HCT116 (cell line): ENCODE measurements around the gene CUL4A. TPM values are rescaled to one million over a fixed set of nuclear protein-coding genes. Genes with fewer than 3 reads are reported as not detected.

Experiments used
- ATAC-seq: fragments of 200-7000 bp; cut with Tn5 transposase; 2 replicates; pipeline ENCODE4 v1.9.1; 2020; ENCODE audit warnings: mild to moderate bottlenecking, moderate library complexity
- BruUV-seq: library from RNA; stranded (reverse); fragments of 400-500 nt; replicated peaks from 2 replicates; lab custom pipeline; 2021; lab: Mats Ljungman, UMichigan
- CTCF ChIA-PET: fragments of 300-600 bp; sonication (Branson Sonifier 250); formaldehyde crosslinking; loops from one replicate; lab custom pipeline; 2021; ENCODE audit warnings: antibody characterized with exemption; lab: Charles Lee
- POLR2A ChIA-PET: fragments of 300-600, 350-600 bp; sonication (Branson Sonifier 250); formaldehyde crosslinking; loops from one replicate; lab custom pipeline; 2021; ENCODE audit warnings: antibody characterized with exemption; lab: Charles Lee
- RAD21 ChIA-PET, 2 experiments: fragments of 300-600 bp; sonication (Branson Sonifier 250); formaldehyde crosslinking; loops; one replicate each; lab custom pipeline; 2023; ENCODE audit warnings: low total read pairs in 2 of 2; ENCODE audit not compliant: uncharacterized antibody in 2 of 2, unreplicated experiment in 2 of 2, low non-redundant PET in 1 of 2; lab: Charles Lee
- DNase-seq: peaks from one replicate; pipeline ENCODE4 v3.0.0-alpha.2; 2010; ENCODE audit warnings: low read depth, low spot score
- H2AFZ ChIP-seq: fragments of 200-600 bp; shearing (Covaris generic), sonication (generic); 2 replicates; pipeline ENCODE4 v1.6.1; 2017; ENCODE audit warnings: low read depth, mixed run types, mixed read lengths, antibody characterized with exemption, low read length; ENCODE audit not compliant: poor library complexity, severe bottlenecking
- H3K27ac ChIP-seq: 2 replicates; pipeline ENCODE4 v1.5.1; 2012; ENCODE audit warnings: low read depth, low read length
- H3K27me3 ChIP-seq: fragments of 200-600 bp; sonication (generic); 2 replicates; pipeline ENCODE4 v1.6.1; 2016; ENCODE audit warnings: mixed run types, low read length, mixed read lengths; ENCODE audit not compliant: insufficient read depth
- H3K36me3 ChIP-seq, 2 experiments: fragments of 200-500 bp in 1 of 2; fragments of 200-600 bp in 1 of 2; sonication (Bioruptor generic) in 1 of 2; sonication (generic) in 1 of 2; 2 replicates each; pipeline versions ENCODE4 v1.5.1 to v1.6.1; 2014 to 2016; ENCODE audit warnings: low read length in 2 of 2, inconsistent platforms in 1 of 2, mixed read lengths in 1 of 2, mixed run types in 1 of 2; ENCODE audit not compliant: insufficient read depth in 2 of 2, control insufficient read depth in 1 of 2
- H3K4me1 ChIP-seq, 2 experiments: fragments of 200-600 bp in 1 of 2; sonication (generic) in 1 of 2; 2 replicates each; pipeline versions ENCODE4 v1.5.1 to v1.6.1; 2012 to 2017; ENCODE audit warnings: low read length in 2 of 2, inconsistent platforms in 1 of 2, mild to moderate bottlenecking in 1 of 2, mixed read lengths in 1 of 2, mixed run types in 1 of 2, moderate library complexity in 1 of 2; ENCODE audit not compliant: insufficient read depth in 2 of 2, control insufficient read depth in 1 of 2
- H3K4me2 ChIP-seq: fragments of 200-600 bp; sonication (generic); 2 replicates; pipeline ENCODE4 v1.6.1; 2017; ENCODE audit warnings: mixed run types, low read length, mixed read lengths
- H3K4me3 ChIP-seq, 2 experiments: fragments of 200-600 bp in 1 of 2; sonication (generic) in 1 of 2; replicated peaks in 1 of 2; 2 replicates each; pipeline ENCODE4 v1.5.1; 2011 to 2016; ENCODE audit warnings: low read length in 2 of 2, control low read depth in 1 of 2, low read depth in 1 of 2, mild to moderate bottlenecking in 1 of 2, mixed read lengths in 1 of 2, mixed run types in 1 of 2
- H3K79me2 ChIP-seq: fragments of 200-600 bp; sonication (generic); 2 replicates; pipeline ENCODE4 v1.6.1; 2017; ENCODE audit warnings: mild to moderate bottlenecking, mixed run types, low read length, moderate library complexity, mixed read lengths; ENCODE audit not compliant: insufficient read depth
- H3K9ac ChIP-seq: fragments of 200-600 bp; sonication (generic); 2 replicates; pipeline ENCODE4 v1.6.1; 2016; ENCODE audit warnings: low read length, mixed read lengths
- H3K9me2 ChIP-seq: fragments of 200-600 bp; sonication (generic), shearing (Covaris generic); 2 replicates; pipeline ENCODE4 v1.6.1; 2017; ENCODE audit warnings: mixed run types, mild to moderate bottlenecking, moderate library complexity; ENCODE audit not compliant: insufficient read depth
- H3K9me3 ChIP-seq, 2 experiments: fragments of 200-500 bp in 1 of 2; fragments of 200-600 bp in 1 of 2; sonication (Bioruptor generic) in 1 of 2; sonication (generic) in 1 of 2; 2 replicates each; pipeline ENCODE4 v1.6.1; 2014 to 2017; ENCODE audit warnings: low read length in 2 of 2, mixed read lengths in 2 of 2, inconsistent platforms in 1 of 2, low read depth in 1 of 2, mild to moderate bottlenecking in 1 of 2, mixed run types in 1 of 2, moderate library complexity in 1 of 2; ENCODE audit not compliant: control insufficient read depth in 1 of 2, insufficient read depth in 1 of 2
- H4K20me1 ChIP-seq: fragments of 200-600 bp; sonication (generic), shearing (Covaris generic); 2 replicates; pipeline ENCODE4 v1.6.1; 2017; ENCODE audit warnings: mixed run types, mild to moderate bottlenecking, moderate library complexity; ENCODE audit not compliant: insufficient read depth
- CBX3 ChIP-seq: IDR thresholded peaks from 2 replicates; pipeline ENCODE4 v1.6.1; 2012; ENCODE audit warnings: low read depth
- EGR1 ChIP-seq: IDR thresholded peaks from 2 replicates; pipeline ENCODE4 v1.6.1; 2012; ENCODE audit warnings: low read depth
- ELF1 ChIP-seq: IDR thresholded peaks from 2 replicates; pipeline ENCODE4 v1.6.1; 2012; ENCODE audit warnings: low read depth, borderline replicate concordance
- EZH2 ChIP-seq: fragments of 200-600 bp; sonication (generic); IDR thresholded peaks from 2 replicates; pipeline ENCODE4 v1.6.1; 2017; ENCODE audit warnings: antibody characterized with exemption, mixed run types
- FOSL1 ChIP-seq: IDR thresholded peaks from 2 replicates; pipeline ENCODE4 v1.6.1; 2012; ENCODE audit warnings: low read depth
- JUND ChIP-seq: IDR thresholded peaks from 2 replicates; pipeline ENCODE4 v1.6.1; 2012
- MAX ChIP-seq: IDR thresholded peaks from 2 replicates; pipeline ENCODE4 v1.6.1; 2012
- YY1 ChIP-seq: IDR thresholded peaks from 2 replicates; pipeline ENCODE4 v1.6.1; 2011; ENCODE audit warnings: low read length, low read depth, moderate library complexity, mild to moderate bottlenecking; ENCODE audit not compliant: insufficient replicate concordance; ENCODE audit errors: extremely low read depth
- ZNF274 ChIP-seq: fragments of 200-500 bp; sonication (Bioruptor generic); IDR thresholded peaks from 2 replicates; pipeline ENCODE4 v1.6.1; 2014; ENCODE audit warnings: mild to moderate bottlenecking, low read depth, low read length, inconsistent platforms
- intact Hi-C: fragments of 100-400 bp; cut with micrococcal nuclease; formaldehyde crosslinking; loops from 2 replicates; pipeline ENCODE4 v1.10.0; 2022
- total RNA-seq: library from RNA; stranded (reverse); gene quantifications from one replicate; pipeline ENCODE4 v1.2.1, GENCODE V29; 2021; ENCODE audit not compliant: unreplicated experiment
- TF ChIP-seq, protein P1 (sequence below): IDR thresholded peaks from 2 replicates; pipeline ENCODE4 v1.6.1; 2012
- TF ChIP-seq, protein P2 (sequence below), 3 experiments: fragments of 200-600 bp in 1 of 3; sonication (generic) in 1 of 3; IDR thresholded peaks in 2 of 3; conservative IDR thresholded peaks in 1 of 3; 2 replicates each; pipeline ENCODE4 v1.5.1; 2012 to 2017; ENCODE audit warnings: low read depth in 2 of 3, low read length in 2 of 3, antibody characterized with exemption in 1 of 3, borderline replicate concordance in 1 of 3, control low read depth in 1 of 3, mild to moderate bottlenecking in 1 of 3, mixed read lengths in 1 of 3, mixed run types in 1 of 3, moderate library complexity in 1 of 3; ENCODE audit not compliant: insufficient read depth in 1 of 3
- TF ChIP-seq, protein P3 (sequence below): IDR thresholded peaks from 2 replicates; pipeline ENCODE4 v1.6.1; 2011; ENCODE audit warnings: mild to moderate bottlenecking, low read length, moderate library complexity; ENCODE audit not compliant: insufficient replicate concordance; ENCODE audit errors: extremely low read depth

CUL4A gene
- total RNA-seq, 1 experiment from 2014 or later = 76.5 TPM

DNA sequence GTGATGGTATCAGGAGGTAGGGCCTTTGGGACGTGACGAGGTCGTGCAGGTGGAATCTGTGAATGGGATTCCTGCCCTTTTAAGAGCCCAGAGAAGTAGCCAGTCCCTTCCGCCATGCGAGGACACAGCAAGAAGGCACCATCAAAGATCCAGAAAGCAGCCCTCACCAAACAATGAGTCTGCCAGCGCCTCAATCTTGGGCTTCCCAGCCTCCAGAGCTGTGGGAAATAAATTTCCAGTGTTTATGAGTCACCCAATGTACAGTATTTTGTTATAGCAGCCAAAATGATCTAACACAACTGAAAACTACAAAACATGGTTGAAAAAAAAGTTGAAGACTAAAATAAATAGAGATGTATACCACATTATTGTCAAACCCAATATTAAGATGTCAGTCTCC lies 70.7 kb downstream of the CUL4A start:
- no peak for ATAC-seq
- POLR2A ChIA-PET = no interaction called here
- H2AFZ ChIP-seq = no peak overlapping the region
- TF ChIP-seq ELF1 (no peak), MAX (no peak), CBX3 (no peak), YY1 (no peak), ZNF274 (no peak), EZH2 (no peak), EGR1 (no peak), FOSL1 (no peak), JUND (no peak)
- TF ChIP-seq, protein P1, sequence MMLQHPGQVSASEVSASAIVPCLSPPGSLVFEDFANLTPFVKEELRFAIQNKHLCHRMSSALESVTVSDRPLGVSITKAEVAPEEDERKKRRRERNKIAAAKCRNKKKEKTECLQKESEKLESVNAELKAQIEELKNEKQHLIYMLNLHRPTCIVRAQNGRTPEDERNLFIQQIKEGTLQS = no peak
- TF ChIP-seq, protein P2, sequence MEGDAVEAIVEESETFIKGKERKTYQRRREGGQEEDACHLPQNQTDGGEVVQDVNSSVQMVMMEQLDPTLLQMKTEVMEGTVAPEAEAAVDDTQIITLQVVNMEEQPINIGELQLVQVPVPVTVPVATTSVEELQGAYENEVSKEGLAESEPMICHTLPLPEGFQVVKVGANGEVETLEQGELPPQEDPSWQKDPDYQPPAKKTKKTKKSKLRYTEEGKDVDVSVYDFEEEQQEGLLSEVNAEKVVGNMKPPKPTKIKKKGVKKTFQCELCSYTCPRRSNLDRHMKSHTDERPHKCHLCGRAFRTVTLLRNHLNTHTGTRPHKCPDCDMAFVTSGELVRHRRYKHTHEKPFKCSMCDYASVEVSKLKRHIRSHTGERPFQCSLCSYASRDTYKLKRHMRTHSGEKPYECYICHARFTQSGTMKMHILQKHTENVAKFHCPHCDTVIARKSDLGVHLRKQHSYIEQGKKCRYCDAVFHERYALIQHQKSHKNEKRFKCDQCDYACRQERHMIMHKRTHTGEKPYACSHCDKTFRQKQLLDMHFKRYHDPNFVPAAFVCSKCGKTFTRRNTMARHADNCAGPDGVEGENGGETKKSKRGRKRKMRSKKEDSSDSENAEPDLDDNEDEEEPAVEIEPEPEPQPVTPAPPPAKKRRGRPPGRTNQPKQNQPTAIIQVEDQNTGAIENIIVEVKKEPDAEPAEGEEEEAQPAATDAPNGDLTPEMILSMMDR (IDR thresholded peaks at IDR 0.05 in 2 of 3, conservative IDR thresholded peaks at IDR 0.05 in 1 of 3; ENCODE audit: borderline replicate concordance in 1 of 3, insufficient read depth in 1 of 3, low read depth in 2 of 3, low read length in 2 of 3) = no peak
- TF ChIP-seq, protein P3, sequence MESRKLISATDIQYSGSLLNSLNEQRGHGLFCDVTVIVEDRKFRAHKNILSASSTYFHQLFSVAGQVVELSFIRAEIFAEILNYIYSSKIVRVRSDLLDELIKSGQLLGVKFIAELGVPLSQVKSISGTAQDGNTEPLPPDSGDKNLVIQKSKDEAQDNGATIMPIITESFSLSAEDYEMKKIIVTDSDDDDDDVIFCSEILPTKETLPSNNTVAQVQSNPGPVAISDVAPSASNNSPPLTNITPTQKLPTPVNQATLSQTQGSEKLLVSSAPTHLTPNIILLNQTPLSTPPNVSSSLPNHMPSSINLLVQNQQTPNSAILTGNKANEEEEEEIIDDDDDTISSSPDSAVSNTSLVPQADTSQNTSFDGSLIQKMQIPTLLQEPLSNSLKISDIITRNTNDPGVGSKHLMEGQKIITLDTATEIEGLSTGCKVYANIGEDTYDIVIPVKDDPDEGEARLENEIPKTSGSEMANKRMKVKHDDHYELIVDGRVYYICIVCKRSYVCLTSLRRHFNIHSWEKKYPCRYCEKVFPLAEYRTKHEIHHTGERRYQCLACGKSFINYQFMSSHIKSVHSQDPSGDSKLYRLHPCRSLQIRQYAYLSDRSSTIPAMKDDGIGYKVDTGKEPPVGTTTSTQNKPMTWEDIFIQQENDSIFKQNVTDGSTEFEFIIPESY = no peak
- TF ChIP-seq, all 23 proteins: peak for 0
- Histone ChIP-seq H3K4me1 (peaks cover 0 to 8% of the 10 kb centered on the region in 2 experiments; a peak in 2 of 4 replicates), H3K4me3 (no peak overlapping the region), H3K9me3 (peaks cover 0 to 7% of the 10 kb centered on the region in 2 experiments; a peak in 1 of 4 replicates), H4K20me1 (no peaks in the 10 kb centered on the region), H3K27ac (no peak overlapping the region), H3K4me2 (no peak overlapping the region), H3K36me3 (no peaks in the 10 kb centered on the region), H3K9me2 (no peaks in the 10 kb centered on the region), H3K79me2 (no peaks in the 10 kb centered on the region), H3K9ac (no peak overlapping the region), H3K27me3 (no peaks in the 10 kb centered on the region)
- no peak for DNase-seq
- intact Hi-C loops = no loop called here
- RAD21 ChIA-PET = no interaction called here
- no TSS peak for BruUV-seq
- CTCF ChIA-PET = no interaction called here
